Esophagus muscularis mucosa (tissue), 4 donors: ENCODE data around the gene APP. TPM values are rescaled to one million over a fixed set of nuclear protein-coding genes. Genes with fewer than 3 reads are reported as not detected.

Experiments
- DNase-seq: peaks from one replicate; pipeline ENCODE4 v3.0.0-alpha.2; 2017; ENCODE audit errors: extremely low spot score
- H3K27ac ChIP-seq, 4 donors: fragments of 200-600 bp; sonication (generic); replicated peaks in 1 of 4; 1 replicate in 3 of 4; 2 replicates in 1 of 4; pipeline ENCODE4 v1.5.1; 2016 to 2019; ENCODE audit warnings: mild to moderate bottlenecking in 1 of 4
- H3K27me3 ChIP-seq, 4 donors: fragments of 200-600 bp; sonication (generic); one replicate each; pipeline versions ENCODE4 v1.5.1 to v1.6.0; 2016 to 2019
- H3K36me3 ChIP-seq, 4 donors: fragments of 200-600 bp; sonication (generic); one replicate each; pipeline ENCODE4 v1.5.1; 2016 to 2019
- H3K4me1 ChIP-seq, 4 donors: fragments of 200-600 bp; sonication (generic); one replicate each; pipeline ENCODE4 v1.5.1; 2016 to 2019
- H3K4me3 ChIP-seq, 4 donors: fragments of 200-600 bp; sonication (generic); 1 replicate in 2 of 4; 2 replicates in 2 of 4; pipeline ENCODE4 v1.5.1; 2016 to 2019; ENCODE audit warnings: mild to moderate bottlenecking in 4 of 4, moderate library complexity in 1 of 4
- H3K9me3 ChIP-seq, 4 donors: fragments of 200-600 bp; sonication (generic); 1 replicate in 3 of 4; 2 replicates in 1 of 4; pipeline ENCODE4 v1.5.1; 2016 to 2019
- EP300 ChIP-seq: sonication (generic); formaldehyde crosslinking; IDR thresholded peaks from one replicate; pipeline ENCODE4 v1.6.1; 2017; ENCODE audit warnings: antibody characterized with exemption
- POLR2A ChIP-seq: fragments of 450-650 bp; IDR thresholded peaks from one replicate; pipeline ENCODE4 v1.6.1; 2017; ENCODE audit warnings: antibody characterized with exemption, moderate library complexity, mild to moderate bottlenecking, low read depth
- POLR2AphosphoS5 ChIP-seq, 2 donors: sonication (generic); formaldehyde crosslinking; IDR thresholded peaks; one replicate each; pipeline ENCODE4 v1.6.1; 2017; ENCODE audit warnings: antibody characterized with exemption in 2 of 2
- WGBS: methylation state at CpG from one replicate; pipeline ENCODE4 v1.1.5; 2018; 5-methylcytosine and 5-hydroxymethylcytosine counted together
- intact Hi-C: fragments of 100-400 bp; cut with DNase I; formaldehyde crosslinking; loops from one replicate; pipeline ENCODE4 v1.15.1; 2023
- total RNA-seq, 4 donors: library from RNA; depleted of rRNA; stranded (reverse); fragments of >200 nt; gene quantifications; one replicate each; pipeline versions ENCODE4 v1.1.0 to v1.2.1, GENCODE V29; 2016
- TF ChIP-seq, protein P1 (sequence below), 3 experiments: fragments of 200-600 bp in 2 of 3; fragments of 450-650 bp in 1 of 3; sonication (generic) in 2 of 3; IDR thresholded peaks; one replicate each; pipeline ENCODE4 v1.5.1; 2017 to 2019; ENCODE audit warnings: antibody characterized with exemption in 3 of 3, mild to moderate bottlenecking in 2 of 3, moderate library complexity in 1 of 3

Gene APP
- total RNA-seq, 4 donors from 2014 or later: 459 to 790 (median 624) TPM

- 96% methylated on average over 5 of the region's 5 CpGs for WGBS
Observed at GRCh38 chr21:25964926-25965325, 205.6 kb downstream of the APP start.

GRCh38 chr21:25964015-25964414 is 206.6 kb downstream of the APP start:
- Histone ChIP-seq H3K36me3 (peaks cover 1 to 20% (median 8%) of the 10 kb centered on the region in 4 donors), H3K4me1 (peaks cover 3 to 12% (median 8%) of the 10 kb centered on the region in 4 donors), H3K9me3 (no peaks in the 10 kb centered on the region), H3K4me3 (no peak overlapping the region), H3K27me3 (no peaks in the 10 kb centered on the region), H3K27ac (peak overlapping the region; percentile 21 to 63 (median 49))
- intact Hi-C loops: no loop called here
- DNase-seq: no peak
- WGBS: 74% methylated on average over 5 of the region's 5 CpGs
- peak; percentile 43 for TF ChIP-seq EP300
- peak; percentile 35 to 50 for TF ChIP-seq POLR2AphosphoS5 (IDR thresholded peaks at IDR 0.05)
- TF ChIP-seq POLR2A: no peak
- TF ChIP-seq, protein P1, sequence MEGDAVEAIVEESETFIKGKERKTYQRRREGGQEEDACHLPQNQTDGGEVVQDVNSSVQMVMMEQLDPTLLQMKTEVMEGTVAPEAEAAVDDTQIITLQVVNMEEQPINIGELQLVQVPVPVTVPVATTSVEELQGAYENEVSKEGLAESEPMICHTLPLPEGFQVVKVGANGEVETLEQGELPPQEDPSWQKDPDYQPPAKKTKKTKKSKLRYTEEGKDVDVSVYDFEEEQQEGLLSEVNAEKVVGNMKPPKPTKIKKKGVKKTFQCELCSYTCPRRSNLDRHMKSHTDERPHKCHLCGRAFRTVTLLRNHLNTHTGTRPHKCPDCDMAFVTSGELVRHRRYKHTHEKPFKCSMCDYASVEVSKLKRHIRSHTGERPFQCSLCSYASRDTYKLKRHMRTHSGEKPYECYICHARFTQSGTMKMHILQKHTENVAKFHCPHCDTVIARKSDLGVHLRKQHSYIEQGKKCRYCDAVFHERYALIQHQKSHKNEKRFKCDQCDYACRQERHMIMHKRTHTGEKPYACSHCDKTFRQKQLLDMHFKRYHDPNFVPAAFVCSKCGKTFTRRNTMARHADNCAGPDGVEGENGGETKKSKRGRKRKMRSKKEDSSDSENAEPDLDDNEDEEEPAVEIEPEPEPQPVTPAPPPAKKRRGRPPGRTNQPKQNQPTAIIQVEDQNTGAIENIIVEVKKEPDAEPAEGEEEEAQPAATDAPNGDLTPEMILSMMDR (IDR thresholded peaks at IDR 0.05): no peak

More at GRCh38 chr21:25964926-25965325, 205.6 kb downstream of the APP start:
- peaks cover 0 to 12% (median 2%) of the 10 kb centered on the region in 4 donors for H3K36me3 ChIP-seq
- peaks cover 4 to 13% (median 8%) of the 10 kb centered on the region in 4 donors for H3K4me1 ChIP-seq
- no peaks in the 10 kb centered on the region for H3K27me3 ChIP-seq
- DNase-seq: no peak
- H3K4me3 ChIP-seq: no peak overlapping the region
- H3K27ac ChIP-seq: peak overlapping the region in 1 of 4 donors; percentile 54
- no peaks in the 10 kb centered on the region for H3K9me3 ChIP-seq
- intact Hi-C loops: no loop called here
- TF ChIP-seq POLR2AphosphoS5 (IDR thresholded peaks at IDR 0.05): no peak
- TF ChIP-seq EP300: no peak
- no peak for TF ChIP-seq POLR2A
- TF ChIP-seq, protein P1 (IDR thresholded peaks at IDR 0.05): no peak

DNA sequence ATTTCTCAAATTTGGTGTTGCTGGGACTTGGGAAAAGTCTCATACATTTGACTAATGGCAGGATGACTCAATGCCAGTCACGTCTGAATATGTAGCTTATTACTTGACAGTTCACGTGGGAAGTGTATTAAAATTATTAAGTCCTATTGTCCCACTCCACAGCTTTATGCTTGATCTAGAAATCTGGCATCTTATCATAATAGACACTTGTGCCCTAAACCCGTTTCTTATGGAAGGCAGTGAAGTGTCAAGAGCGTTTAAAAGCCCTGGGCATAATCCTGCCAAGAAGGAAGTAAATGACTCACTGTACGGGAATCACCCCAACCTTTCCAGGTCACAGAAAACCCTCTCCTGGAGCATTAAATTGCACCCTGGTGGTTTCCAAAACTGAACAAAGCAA is 207.4 kb downstream of the APP start:
- no peak overlapping the region for H3K4me3 ChIP-seq
- WGBS: 57% methylated on average over 5 of the region's 5 CpGs
- no peak for DNase-seq
- TF ChIP-seq, protein P1 (IDR thresholded peaks at IDR 0.05): no peak
- TF ChIP-seq POLR2AphosphoS5 (IDR thresholded peaks at IDR 0.05) (no peak), POLR2A (no peak), EP300 (no peak)
- peaks cover 4 to 28% (median 15%) of the 10 kb centered on the region in 4 donors for H3K36me3 ChIP-seq
- intact Hi-C loops: no loop called here
- peaks cover 3 to 12% (median 8%) of the 10 kb centered on the region in 4 donors for H3K4me1 ChIP-seq
- H3K27me3 ChIP-seq: no peaks in the 10 kb centered on the region
- peak overlapping the region in 3 of 4 donors; percentile 44 to 63 (median 54) for H3K27ac ChIP-seq
- no peaks in the 10 kb centered on the region for H3K9me3 ChIP-seq

DNA sequence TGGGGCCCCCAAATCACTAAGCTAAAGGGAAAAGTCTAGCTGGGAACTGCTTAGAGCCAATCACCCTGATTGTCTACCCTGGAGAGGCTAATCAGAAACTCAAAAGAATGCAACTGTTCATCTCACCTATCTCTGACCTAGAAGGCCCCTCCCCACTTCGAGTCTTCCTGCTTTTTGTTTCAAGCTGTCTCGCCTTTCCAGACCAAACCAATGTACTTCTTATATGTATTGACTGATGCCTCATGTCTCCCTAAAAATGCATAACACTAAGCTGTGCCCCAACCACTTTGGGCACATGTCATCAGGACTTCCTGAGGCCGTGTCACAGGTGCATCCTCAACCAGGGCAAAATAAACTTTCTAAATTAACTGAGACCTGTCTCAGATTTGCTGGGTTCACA is 209.5 kb downstream of the APP start:
- Histone ChIP-seq H3K4me1 (peaks cover 3 to 10% (median 7%) of the 10 kb centered on the region in 4 donors), H3K27me3 (no peaks in the 10 kb centered on the region), H3K27ac (no peak overlapping the region), H3K4me3 (no peak overlapping the region), H3K9me3 (no peaks in the 10 kb centered on the region), H3K36me3 (peaks cover 4 to 21% (median 17%) of the 10 kb centered on the region in 4 donors)
- intact Hi-C loops: no loop called here
- WGBS: 70% methylated on average over 3 of the region's 3 CpGs
- DNase-seq: no peak
- TF ChIP-seq POLR2AphosphoS5 (IDR thresholded peaks at IDR 0.05) (no peak), EP300 (no peak), POLR2A (no peak)
- TF ChIP-seq, protein P1 (IDR thresholded peaks at IDR 0.05): no peak

GRCh38 chr21:25960402-25960801 is 210.2 kb downstream of the APP start:
- intact Hi-C loops: no loop called here

More at GRCh38 chr21:25960402-25960801, 210.2 kb downstream of the APP start:
- Histone ChIP-seq H3K27me3 (no peaks in the 10 kb centered on the region), H3K4me3 (no peak overlapping the region), H3K9me3 (no peaks in the 10 kb centered on the region), H3K27ac (no peak overlapping the region), H3K4me1 (peaks cover 3 to 10% (median 7%) of the 10 kb centered on the region in 4 donors), H3K36me3 (peaks cover 4 to 24% (median 21%) of the 10 kb centered on the region in 4 donors)
- 88% methylated on average over 4 of the region's 4 CpGs for WGBS
- no peak for DNase-seq
- TF ChIP-seq, protein P1 (IDR thresholded peaks at IDR 0.05): no peak
- TF ChIP-seq POLR2A (no peak), POLR2AphosphoS5 (IDR thresholded peaks at IDR 0.05) (no peak), EP300 (no peak)
